ENCODE results near the gene POLR2L.
A peak's percentile ranks its signal among the peaks of the same experiment; 100 is the strongest.

POLR2L gene

GRCh38 chr11:824942-825341, 17.4 kb downstream of the POLR2L start:
- DNase-seq, result peak in 1 of 2 experiments; percentile 69

DNA sequence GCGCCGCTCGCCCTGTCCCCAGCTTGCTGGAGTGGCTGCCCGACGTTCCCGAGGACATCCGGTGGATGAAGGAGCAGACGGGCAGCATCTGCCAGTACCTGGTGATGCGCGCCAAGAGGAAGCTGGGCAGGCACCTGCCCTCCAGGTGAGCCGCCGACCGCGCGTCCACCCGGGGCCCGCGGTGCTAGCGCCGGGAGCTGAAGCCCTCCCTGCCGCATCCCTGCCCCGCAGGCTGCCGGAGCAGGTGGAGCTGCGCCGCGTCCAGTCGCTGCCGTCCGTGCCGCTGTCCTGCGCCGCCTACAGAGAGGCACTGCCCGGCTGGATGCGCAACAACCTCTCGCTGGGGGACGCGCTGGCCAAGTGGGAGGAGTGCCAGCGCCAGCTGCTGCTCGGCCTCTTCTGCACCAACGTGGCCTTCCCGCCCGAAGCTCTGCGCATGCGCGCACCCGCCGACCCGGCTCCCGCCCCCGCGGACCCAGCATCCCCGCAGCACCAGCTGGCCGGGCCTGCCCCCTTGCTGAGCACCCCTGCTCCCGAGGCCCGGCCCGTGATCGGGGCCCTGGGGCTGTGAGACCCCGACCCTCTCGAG, 17.9 kb downstream of the POLR2L start:
- DNase-seq, result peak; percentile 40 to 87

DNA sequence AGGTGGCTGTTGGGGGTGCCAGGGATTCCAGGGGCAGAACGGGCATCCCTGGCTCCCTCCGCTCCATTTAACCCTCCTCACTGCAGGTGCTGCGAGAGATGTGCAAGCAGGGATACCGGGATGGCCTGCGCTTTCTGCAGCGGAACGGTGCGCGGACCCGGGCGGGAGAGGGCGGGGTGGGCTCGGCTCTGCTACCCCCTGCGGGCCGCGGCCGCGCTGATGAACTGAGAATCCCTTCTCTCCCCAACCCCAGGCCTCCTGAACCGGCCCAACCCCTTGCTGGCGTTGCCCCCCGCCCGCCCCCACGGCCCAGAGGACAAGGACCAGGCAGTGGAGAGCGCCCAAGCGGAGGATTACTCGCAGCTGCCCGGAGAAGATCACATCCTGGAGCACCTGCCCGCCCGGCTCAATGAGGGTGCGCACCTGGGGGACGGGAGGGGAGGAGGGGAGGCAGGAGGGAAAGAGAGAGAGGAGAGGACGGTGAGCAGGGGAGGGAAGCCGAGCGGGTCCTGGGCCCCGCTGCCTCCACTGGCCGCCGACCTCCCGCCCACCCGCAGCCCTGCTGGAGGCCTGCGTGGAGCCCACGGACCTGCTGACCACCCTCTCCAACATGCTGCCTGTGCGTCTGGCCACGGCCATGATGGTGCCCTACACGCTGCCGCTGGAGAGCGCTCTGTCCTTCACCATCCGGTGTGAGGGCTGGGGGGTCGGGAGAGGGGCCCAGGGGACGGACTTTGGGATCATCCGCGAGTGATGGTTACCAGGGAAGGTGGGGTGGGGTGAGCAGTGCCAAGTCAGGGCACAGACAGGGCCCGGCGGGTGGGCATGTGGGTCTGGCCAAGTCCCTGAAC, 18.7 kb downstream of the POLR2L start:
- DNase-seq, result no peak

- no peak for DNase-seq
Observed at GRCh38 chr11:821512-822371, 20.6 kb downstream of the POLR2L start.

DNA sequence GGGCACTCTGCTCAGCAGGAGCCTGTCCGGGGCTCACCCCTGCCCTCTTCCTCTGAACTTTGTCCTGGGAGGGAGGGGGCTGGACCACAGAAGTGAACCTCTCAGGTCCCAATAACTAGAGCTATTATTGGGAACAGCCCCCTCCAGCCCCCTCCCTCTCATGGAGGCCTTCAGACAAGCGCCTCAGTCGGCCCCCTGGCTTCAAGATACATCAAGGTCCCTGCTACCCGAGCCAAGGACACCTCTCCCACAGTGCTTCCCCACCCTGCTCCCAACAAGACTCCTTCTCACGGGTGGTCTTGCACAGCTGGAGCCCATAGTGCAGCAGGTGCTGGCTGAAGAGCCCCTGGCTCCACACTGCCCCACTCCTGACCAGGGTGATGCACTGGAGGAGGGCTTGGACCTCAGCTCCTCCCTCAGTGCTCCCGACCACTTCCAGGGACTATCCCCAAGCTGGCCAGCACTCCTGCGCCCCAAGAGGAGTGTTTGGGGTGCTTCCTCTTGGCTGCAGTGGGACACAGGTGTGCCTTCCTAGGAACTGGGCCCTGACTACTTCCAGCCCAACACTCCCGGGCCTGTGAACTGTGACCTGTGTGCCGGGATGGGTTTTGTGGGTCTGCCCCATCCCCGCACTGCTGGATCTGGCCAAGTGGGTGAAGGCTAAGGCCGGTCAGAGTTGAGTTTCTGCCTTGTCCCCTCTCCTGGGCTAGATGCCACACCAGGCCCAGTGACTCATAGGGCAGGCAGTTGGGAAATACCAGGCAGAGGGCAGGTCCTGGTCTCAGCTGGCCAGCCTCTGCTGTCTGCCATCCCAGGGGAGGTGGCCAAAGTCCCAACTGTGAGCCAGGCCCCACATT, 21.4 kb downstream of the POLR2L start:
- DNase-seq, result no peak

DNA sequence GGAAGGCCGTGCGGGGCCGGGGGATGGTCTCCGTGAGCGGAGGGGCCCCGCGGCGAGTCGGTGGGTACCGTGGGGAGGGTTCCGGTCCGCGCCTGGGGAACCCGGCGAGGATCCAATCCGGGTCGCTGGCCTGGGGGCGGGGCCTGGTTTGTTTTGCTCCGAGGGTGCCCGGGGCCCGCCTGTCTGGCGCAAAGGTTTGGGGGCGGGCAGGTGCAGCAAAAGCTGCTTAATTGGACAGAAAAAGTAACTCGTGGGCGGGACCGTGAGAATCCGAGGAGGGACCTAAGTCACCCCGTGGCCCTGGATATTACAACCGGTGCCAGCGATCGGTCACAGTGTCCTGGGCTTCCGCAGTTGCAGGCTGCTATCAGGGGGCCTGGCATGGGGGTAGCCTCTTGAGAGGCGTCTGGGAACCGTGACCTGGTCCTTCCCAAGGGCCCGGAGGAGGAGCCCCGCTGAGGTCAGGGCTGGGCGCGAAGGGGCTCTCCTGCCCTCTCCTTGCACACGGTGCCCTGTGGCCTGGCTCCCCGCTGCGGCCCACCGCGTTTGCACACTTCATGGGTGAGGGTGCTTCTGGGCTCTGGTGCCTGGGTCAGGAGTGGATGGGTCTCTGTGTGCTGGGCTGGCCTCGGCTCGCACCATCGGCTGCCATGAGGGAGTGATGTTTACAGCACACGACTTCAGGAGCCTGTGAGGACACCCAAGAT, 22.2 kb downstream of the POLR2L start:
- peak; percentile 80 to 93 for DNase-seq

DNA sequence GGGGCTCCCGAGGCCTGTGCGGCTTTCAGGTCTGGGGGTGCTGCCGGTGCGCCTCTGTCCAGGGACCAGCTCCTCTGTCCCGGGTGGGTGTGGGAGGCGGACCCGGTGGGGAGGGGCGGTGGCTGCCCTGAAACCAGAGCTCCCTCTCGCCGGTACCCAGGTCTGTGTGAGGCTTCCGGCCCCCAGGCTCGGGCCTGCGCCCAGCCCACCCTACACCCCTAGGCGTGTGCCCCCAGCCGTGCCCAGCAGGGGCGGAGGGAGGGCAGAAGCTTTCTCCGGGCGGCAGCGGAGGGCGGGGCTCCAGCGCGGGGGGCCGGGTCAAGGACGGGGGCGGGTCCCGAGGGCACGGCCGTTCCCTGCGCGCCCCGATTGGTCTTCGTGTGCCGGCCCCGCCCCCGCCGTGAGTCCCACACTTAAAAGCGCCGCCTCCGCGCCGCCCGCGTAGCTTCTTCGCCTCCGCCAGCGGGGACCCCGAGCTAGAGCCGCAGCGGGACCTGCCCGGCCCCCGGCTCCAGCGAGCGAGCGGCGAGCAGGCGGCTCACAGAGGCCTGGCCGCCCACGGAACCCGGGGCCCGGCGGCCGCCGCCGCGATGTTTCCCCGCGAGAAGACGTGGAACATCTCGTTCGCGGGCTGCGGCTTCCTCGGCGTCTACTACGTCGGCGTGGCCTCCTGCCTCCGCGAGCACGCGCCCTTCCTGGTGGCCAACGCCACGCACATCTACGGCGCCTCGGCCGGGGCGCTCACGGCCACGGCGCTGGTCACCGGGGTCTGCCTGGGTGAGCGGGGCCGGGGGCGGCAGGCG, 23.0 kb downstream of the POLR2L start:
- peak; percentile 74 to 98 for DNase-seq

DNA sequence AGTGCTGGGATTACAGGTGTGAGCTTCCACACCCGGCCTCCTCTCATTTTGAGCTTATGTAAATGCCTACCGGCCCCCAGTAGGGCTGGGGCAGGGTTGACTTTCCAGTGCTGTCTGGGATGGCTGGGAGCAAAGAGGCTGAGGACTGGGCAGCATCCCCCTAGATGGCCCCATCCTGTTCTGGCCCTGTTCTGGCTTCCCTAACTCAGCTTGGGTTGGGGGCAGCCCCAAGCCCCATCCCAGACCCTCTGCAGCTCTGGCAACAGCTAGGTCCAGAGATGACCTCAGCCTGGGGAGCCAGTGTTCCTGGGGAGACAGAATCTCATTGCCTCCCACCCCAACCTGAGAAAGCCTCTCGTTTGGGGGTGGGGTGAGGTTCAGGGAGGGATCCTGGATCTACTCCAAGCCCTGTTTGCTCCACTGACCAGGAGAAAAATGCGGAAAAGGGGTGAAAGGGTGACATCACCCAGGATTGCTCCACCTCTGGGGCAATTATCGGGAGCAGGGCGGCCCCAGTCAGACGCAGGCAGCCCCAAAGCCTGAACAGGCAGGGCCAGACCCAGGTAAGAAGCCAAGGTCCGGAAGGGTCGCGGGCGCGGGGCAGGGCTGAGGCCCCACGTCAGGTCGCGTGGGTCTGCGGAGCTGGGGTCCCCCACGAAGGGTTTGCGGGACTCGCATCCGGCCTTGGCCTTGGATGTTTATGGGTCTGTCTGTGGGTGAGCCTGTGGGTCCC, 23.8 kb downstream of the POLR2L start, which contains the start of gene PNPLA2:
TSS of gene PNPLA2 (plus strand) at position 519 of the 733 bp plus-strand sequence. CDS start 805 bp downstream, outside the sequence.
- DNase-seq, result no peak

DNA sequence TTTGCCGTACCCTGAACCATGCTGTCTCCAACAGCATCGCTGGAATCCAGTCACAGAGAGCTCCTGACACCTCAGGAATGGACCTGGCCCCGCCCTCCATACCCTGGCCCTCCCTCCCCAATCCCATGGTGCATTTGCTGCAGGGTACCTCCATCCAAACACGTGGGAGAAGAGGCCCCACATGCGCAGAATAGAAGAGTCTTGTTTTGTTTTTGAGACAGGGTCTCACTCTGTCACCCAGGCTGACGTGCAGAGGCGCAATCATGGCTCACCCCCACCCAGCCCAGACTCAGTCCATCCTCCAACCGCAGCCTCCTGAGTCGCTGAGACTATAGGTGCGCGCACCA, 25.9 kb downstream of the POLR2L start:
- no peak for DNase-seq

DNA sequence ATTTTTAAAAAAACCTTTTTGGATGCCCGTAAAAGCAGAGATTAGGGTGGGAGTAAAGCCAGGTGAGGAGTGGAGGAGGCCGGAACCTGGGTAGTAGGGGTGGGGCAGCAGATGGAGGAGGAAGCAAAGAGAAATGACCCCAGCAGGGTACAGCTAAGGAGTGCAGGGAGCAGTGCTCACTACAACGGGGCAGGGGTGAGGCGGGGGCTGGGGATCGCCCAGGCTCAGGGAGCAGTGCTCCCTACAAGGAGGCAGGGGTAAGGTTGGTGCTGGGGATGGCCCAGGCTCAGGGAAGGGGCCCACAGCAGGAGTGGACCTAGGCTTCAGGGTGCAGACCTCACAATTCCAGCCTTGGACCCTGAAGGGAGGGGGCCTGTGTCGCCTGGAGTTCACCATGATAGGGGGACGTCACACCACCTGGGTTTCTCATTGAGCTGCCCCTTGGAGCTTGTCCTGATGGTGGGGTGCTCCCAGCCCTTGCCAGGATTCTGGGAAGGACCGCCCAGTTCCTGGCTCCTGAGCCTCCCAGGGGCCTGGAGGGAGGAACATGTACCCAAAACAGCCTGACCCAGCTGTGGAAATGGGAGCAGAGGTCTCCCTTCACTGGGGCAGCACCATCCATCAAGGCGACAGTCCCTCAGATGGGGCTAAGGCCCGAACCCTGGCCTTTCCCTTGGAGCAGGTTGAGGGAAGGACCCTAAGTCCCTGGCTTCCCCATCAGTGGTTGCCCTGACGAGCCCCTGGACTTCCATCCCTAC, 26.5 kb downstream of the POLR2L start:
- no peak for DNase-seq

DNA sequence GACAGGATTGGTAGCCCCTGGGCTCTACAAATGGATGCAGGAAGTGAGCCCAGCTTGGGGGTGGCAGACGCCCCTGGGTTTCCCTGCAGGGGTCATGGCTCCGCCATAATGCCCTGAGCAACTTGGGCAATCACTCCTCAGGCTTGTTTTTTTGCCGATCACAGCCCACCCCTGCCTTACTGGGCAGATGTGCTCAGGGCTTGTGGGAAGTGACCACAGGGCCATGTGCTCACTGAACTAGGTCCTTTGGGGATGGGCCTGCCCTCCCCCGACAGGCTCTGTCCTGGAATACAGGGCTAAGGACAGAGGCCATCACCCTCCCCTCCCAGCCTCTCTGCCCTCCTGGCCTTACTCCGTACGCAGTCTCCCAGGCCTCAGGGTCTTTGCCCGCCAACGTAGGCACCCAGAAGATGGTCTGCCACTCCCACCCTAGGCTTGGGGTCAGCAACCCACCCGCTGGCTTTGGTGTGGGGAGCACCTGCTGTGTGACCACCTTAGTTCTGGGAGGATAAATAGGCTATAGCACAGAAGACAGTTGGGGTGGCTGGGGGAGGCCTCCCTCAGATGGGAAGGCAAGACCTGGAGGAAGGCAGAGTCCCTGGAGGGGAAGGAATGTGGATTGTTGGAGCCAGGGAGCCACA, 28.8 kb downstream of the POLR2L start:
- no peak for DNase-seq

GRCh38 chr11:813072-813455, 29.3 kb downstream of the POLR2L start:
- DNase-seq, result no peak

GRCh38 chr11:812390-812789, 29.9 kb downstream of the POLR2L start:
- no peak for DNase-seq

- no peak for DNase-seq
Observed at GRCh38 chr11:811446-812245, 30.7 kb downstream of the POLR2L start.

DNA sequence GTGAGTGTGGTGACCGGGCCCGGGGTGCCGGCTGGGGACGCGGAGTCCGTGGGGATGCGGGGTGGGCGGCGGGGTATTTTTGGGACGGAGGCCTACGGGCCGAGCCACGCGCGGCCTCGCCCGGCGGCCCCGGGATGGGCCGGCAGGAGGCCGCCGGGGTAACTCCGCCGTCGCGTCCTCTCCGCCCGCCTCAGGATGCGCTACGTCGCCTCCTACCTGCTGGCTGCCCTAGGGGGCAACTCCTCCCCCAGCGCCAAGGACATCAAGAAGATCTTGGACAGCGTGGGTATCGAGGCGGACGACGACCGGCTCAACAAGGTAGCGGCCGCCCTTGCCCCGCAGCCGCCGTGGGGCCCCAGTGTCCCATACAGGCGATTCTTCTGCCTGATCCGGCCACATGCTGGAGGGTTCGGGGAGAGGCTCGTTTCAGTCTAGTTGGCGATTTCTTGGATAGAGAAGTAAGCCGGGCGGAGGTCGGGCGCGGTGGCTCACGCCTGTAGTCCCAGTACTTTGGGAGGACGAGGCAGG, 32.2 kb downstream of the POLR2L start:
- DNase-seq, result no peak

DNA sequence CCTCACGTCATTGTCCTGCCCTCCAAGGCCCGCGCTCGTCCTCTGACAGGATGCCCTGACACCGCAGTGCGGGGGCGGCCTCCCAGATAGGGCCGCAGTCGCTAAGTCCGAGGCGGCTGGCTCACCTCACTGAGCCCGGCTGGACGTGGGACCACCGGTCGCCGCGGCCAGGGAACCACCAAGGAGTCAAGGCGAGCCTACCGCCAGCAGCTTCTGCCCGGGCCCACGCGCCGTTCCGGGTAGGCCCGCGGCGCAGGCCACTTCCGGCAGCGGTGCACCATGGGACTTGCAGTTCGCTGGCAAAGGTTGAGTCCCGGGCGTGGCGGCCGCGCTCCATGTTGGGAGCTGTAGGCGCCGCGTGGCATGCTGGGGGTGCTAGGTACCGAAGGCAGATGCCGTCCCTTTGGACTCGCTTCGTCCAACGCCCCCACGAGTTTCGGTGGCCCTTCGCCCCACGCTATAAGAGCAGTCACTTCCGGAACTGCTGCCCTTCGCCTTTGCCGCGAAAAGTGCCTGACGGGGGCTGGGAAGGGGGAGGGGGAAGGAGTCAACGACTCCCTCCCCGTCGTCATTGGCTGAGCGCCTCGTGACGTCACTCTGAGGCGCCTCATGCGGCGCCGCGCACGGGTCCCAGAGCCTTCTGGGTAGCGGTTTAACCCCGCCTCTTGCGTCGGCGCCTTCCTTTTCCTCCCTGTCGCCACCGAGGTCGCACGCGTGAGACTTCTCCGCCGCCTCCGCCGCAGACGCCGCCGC, 32.9 kb downstream of the POLR2L start, which contains the start of gene RPLP2:
TSS of gene RPLP2 (plus strand) at position 681 of the 753 bp plus-strand sequence. CDS start 268 bp downstream, outside the sequence.
- DNase-seq, result peak; percentile 97 to 99
